Right lobe of liver (tissue), 4 donors: ENCODE results near the gene RASSF4.

Experiments used
- POLR2A ChIP-seq: fragments of 450-650 bp; IDR thresholded peaks from one replicate; pipeline ENCODE4 v1.6.1; 2017; ENCODE audit warnings: antibody characterized with exemption, mild to moderate bottlenecking
- TF ChIP-seq, protein P1 (sequence below), 4 donors: fragments of 200-600 bp in 3 of 4; fragments of 450-650 bp in 1 of 4; IDR thresholded peaks; one replicate each; pipeline versions ENCODE4 v1.5.1 to v1.8.0; 2016 to 2022; ENCODE audit warnings: antibody characterized with exemption in 4 of 4, mild to moderate bottlenecking in 2 of 4
- donor health status: DM: no; HTN: no; CAD: no.
- donor health status: DM: no; HTN: no; CAD: no.
- donor health status: DM: no; HTN: yes; CAD: no.

GRCh38 chr10:44985175-44985681 lies 25.6 kb downstream of the RASSF4 start:
- TF ChIP-seq, protein P1, sequence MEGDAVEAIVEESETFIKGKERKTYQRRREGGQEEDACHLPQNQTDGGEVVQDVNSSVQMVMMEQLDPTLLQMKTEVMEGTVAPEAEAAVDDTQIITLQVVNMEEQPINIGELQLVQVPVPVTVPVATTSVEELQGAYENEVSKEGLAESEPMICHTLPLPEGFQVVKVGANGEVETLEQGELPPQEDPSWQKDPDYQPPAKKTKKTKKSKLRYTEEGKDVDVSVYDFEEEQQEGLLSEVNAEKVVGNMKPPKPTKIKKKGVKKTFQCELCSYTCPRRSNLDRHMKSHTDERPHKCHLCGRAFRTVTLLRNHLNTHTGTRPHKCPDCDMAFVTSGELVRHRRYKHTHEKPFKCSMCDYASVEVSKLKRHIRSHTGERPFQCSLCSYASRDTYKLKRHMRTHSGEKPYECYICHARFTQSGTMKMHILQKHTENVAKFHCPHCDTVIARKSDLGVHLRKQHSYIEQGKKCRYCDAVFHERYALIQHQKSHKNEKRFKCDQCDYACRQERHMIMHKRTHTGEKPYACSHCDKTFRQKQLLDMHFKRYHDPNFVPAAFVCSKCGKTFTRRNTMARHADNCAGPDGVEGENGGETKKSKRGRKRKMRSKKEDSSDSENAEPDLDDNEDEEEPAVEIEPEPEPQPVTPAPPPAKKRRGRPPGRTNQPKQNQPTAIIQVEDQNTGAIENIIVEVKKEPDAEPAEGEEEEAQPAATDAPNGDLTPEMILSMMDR (IDR thresholded peaks at IDR 0.05) = no peak
- no peak for TF ChIP-seq POLR2A
